Esophagus (tissue), 2 donors: Measurements from ENCODE around the gene CMIP. TPM values are rescaled to one million over a fixed set of nuclear protein-coding genes. Genes with fewer than 3 reads are reported as not detected.

ENCODE experiments used
- H3K27ac ChIP-seq, 2 donors: one replicate each; pipeline ENCODE4 v1.5.1; 2013; ENCODE audit warnings: low read depth in 2 of 2, mild to moderate bottlenecking in 2 of 2, inconsistent platforms in 1 of 2, low read length in 1 of 2, moderate library complexity in 1 of 2
- H3K27me3 ChIP-seq, 2 donors: one replicate each; pipeline ENCODE4 v1.6.1; 2013; ENCODE audit warnings: low read length in 2 of 2, control low read depth in 1 of 2, mild to moderate bottlenecking in 1 of 2; ENCODE audit not compliant: insufficient read depth in 2 of 2, control insufficient read depth in 1 of 2
- H3K36me3 ChIP-seq, 2 donors: one replicate each; pipeline ENCODE4 v1.6.1; 2013; ENCODE audit warnings: low read length in 1 of 2; ENCODE audit not compliant: control insufficient read depth in 2 of 2, insufficient read depth in 2 of 2
- H3K4me1 ChIP-seq, 2 donors: one replicate each; pipeline ENCODE4 v1.6.1; 2013; ENCODE audit warnings: low read length in 1 of 2; ENCODE audit not compliant: control insufficient read depth in 2 of 2, insufficient read depth in 2 of 2
- H3K4me3 ChIP-seq, 2 donors: one replicate each; pipeline ENCODE4 v1.5.1; 2013; ENCODE audit warnings: low read length in 2 of 2, mild to moderate bottlenecking in 2 of 2, low read depth in 1 of 2, moderate library complexity in 1 of 2
- H3K9me3 ChIP-seq, 2 donors: one replicate each; pipeline ENCODE4 v1.6.1; 2013; ENCODE audit warnings: mild to moderate bottlenecking in 2 of 2, low read depth in 1 of 2, low read length in 1 of 2, moderate library complexity in 1 of 2; ENCODE audit not compliant: control insufficient read depth in 2 of 2, insufficient read depth in 1 of 2
- WGBS, 2 donors: extraction: QIAGEN DNeasy Blood & Tissue Kit; methylation state at CpG; one replicate each; pipeline ENCODE4 v1.1.7; 2013; 5-methylcytosine and 5-hydroxymethylcytosine counted together
- polyA plus RNA-seq, 2 donors: library from polyadenylated mRNA; stranded (reverse); fragments of 200-250 nt; gene quantifications; one replicate each; pipeline ENCODE4 v1.2.3, GENCODE V29; 2013
- donor health status: healthy with polysubstance abuse.
- donor health status: Bipolar disorder and iron deficiency.

CMIP gene
- polyA plus RNA-seq, 2 donors = 16.9 to 19.3 TPM

DNA sequence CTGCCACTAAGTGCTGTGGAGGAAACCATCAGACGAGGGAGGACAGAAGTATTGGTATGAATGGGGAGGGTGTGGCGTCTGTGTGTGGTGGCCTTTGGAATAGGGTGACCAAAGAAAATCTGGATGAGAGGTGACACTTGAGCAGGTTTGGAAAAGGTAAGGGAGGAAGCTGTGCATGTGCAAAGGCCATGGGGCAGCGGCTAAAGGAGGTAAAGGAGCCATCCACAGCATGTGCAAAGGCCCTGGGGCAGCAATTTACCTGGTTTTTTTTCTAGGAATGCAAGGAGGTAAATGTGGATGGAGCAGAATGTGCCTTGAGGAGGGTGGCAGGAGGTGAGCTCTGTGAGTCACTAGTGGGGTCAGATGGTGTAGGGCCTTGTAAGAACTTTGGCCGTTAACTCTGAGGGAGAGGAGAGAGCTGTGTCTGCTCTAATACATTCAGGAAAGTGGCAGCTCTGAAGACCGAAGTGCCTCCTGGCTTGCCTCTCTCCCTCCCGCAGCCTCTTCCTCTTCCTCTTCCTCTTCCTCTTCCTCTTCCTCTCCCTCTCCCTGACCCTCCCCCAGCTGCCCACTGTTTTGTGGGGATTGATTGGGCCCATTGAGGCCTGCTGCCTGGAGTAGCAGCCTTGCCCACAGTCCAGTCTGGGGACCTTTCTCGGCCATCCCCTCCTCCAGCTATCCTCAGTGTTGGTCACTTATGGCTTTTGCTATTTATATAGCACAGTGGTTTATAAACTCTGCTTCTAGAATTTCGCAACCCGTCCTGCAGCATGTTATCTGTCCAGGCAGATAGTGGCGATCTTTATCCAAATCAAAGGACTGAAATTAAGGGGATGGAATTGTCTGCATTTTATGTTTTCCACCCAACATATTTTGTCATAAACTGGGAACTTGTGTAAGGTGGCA lies 38.7 kb downstream of the CMIP start:
- H3K4me1 ChIP-seq = peaks cover 8 to 18% of the 10 kb centered on the region in 2 donors
- H3K27ac ChIP-seq = peak overlapping the region in 1 of 2 donors; percentile 8
- H3K36me3 ChIP-seq = peaks cover 0 to 13% of the 10 kb centered on the region in 2 donors

DNA sequence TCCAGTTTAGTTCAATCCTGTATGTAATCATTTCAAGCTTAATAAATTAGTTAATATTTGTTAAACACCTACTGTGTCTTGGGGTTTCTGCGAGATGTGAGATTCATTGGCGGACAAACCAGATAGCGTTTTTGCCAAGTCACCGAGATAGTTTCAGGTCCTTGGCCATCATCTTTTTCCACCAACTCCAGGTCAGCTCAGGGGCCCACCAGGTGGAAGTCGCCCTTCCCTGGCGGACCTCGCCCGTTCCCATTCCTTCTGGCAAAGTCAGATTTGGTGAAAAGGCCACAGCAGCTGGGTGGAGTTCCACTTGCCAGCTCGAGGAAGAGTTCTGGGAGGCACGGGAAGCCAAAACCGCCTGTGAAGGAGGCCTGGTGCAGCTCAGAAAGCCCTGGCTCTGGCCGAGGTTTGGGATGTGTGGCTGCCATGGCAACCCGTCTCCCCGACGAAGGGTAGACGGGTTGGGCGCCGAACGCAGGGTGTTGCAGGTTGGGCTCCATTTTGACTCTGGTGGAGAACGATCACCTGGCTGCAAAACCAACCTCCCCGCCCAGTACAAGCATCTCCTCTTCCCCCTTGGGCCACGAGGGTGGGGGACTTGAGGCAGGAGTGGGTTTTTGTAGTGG lies 39.5 kb downstream of the CMIP start:
- Histone ChIP-seq H3K9me3 (no peaks in the 10 kb centered on the region), H3K4me1 (peaks cover 8 to 19% of the 10 kb centered on the region in 2 donors), H3K36me3 (peaks cover 0 to 9% of the 10 kb centered on the region in 2 donors), H3K27me3 (no peaks in the 10 kb centered on the region), H3K27ac (peak overlapping the region in 1 of 2 donors; percentile 22), H3K4me3 (no peak overlapping the region)
- WGBS, 2 donors = 84 to 90% methylated on average over 22 of the region's 22 CpGs

More for the DNA sequence above, 38.7 kb downstream of the CMIP start:
- Histone ChIP-seq H3K4me3 (no peak overlapping the region), H3K9me3 (no peaks in the 10 kb centered on the region), H3K27me3 (no peaks in the 10 kb centered on the region)
- 78 to 90% methylated on average over 9 to 10 of the region's 10 CpGs for WGBS, 2 donors

DNA sequence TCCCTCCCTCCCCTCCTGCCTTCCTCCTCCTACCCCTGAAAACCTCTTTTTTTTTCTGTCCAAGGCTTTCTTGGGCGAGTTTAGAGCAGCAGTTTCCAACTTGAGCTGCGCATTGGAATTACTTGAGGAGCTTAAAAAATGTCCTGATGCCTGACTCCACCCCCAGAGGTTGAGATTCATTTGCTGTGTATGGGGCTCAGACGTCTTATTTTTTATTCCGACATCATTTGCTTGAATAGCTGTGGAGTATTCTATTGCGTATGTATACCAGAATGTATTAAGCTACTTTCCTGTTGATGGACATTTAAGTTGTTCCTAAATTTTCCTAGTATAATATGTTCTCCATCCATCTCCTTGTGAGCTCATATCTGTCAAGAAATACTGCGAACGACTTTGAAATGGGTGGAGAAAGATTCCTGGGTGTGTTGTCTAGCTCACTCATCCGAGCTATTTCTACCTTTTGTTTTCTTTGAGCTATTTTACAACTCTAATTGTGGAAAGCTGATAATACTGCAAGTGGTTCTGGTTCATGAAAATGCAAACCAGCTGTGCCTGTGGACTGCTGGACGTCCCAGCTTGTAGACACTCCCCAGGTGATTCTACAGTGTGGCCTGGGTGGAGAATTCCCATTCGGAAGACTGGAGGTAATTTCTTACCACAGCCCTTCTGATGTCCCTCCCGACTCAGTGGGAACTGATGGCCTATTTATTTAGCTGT lies 40.5 kb downstream of the CMIP start:
- H3K36me3 ChIP-seq = peaks cover 0 to 6% of the 10 kb centered on the region in 2 donors
- H3K27ac ChIP-seq = peak overlapping the region in 1 of 2 donors; percentile 40
- 62 to 65% methylated on average over 11 of the region's 11 CpGs for WGBS, 2 donors

DNA sequence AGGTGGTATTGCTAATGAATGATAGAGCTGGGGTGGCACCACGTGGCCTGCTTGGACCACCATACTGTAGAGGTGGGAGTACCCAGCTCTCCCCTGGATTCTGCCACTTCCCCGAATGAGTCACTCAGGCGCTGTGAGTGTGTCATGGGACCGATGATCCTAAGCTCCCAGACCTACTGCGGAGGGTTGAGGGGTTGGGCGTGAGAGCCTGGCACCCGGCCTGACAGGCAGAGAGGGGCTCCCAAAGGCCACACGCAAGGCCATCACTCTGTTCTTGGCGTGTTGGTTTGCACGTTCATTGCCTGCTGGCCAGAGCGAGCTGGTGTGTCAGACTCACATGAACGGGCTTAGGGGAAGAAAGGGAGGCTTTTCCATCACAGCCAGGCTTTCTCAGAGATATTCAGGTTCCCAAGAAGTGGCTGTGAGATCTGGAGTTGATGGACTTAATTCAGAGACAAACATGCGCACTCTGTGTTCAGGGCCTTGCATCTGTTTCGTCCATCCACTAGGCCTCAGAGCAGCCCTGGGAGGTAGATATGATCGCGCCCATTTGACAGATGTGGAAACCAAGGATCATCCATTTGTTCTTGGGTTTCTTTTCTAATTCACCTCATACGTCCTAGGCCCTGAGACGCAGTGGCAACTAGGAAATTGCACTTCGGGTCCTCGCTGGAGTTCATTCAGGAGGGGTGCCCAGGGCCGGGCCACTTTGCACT lies 41.4 kb downstream of the CMIP start:
- H3K27ac ChIP-seq = peak overlapping the region in 1 of 2 donors; percentile 40
- no peak overlapping the region for H3K4me3 ChIP-seq
- WGBS, 2 donors = 86 to 89% methylated on average over 21 of the region's 21 CpGs
- H3K9me3 ChIP-seq = no peaks in the 10 kb centered on the region
- no peaks in the 10 kb centered on the region for H3K27me3 ChIP-seq
- H3K36me3 ChIP-seq = peaks cover 0 to 6% of the 10 kb centered on the region in 2 donors
- peaks cover 14 to 21% of the 10 kb centered on the region in 2 donors for H3K4me1 ChIP-seq

More for the DNA sequence above, 40.5 kb downstream of the CMIP start:
- H3K9me3 ChIP-seq = no peaks in the 10 kb centered on the region
- no peak overlapping the region for H3K4me3 ChIP-seq
- H3K27me3 ChIP-seq = no peaks in the 10 kb centered on the region
- H3K4me1 ChIP-seq = peaks cover 14 to 19% of the 10 kb centered on the region in 2 donors

DNA sequence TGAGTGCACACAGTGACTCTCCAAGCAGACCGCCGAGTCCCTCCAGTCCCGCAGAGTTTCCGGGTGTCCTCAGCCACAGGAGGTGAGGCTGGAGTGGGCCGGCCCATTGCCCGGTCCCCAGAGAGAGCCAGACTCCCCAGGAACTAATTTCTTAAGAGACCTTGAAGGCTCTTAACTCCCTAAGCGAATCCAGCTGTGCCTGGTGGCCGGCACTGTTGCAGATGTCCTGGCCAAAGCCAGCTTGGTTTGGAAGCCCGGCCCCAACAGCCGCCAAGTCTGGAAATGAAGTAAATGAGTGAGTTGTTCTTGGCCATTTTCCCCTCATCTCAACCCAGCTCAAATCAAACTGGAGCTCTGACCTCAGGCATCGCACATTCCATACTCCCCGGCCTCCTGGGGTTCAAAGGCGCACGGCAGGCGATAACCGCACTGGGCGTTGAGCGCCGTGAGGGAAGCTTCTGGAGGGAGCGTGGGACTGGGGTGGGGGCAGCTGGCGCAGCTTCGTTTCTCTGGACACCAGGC lies 42.0 kb downstream of the CMIP start:
- H3K27me3 ChIP-seq = no peaks in the 10 kb centered on the region
- 76% methylated on average over 22 of the region's 22 CpGs for WGBS, 2 donors
- H3K9me3 ChIP-seq = no peaks in the 10 kb centered on the region
- peaks cover 0 to 6% of the 10 kb centered on the region in 2 donors for H3K36me3 ChIP-seq
- H3K4me1 ChIP-seq = peaks cover 14 to 23% of the 10 kb centered on the region in 2 donors
- no peak overlapping the region for H3K4me3 ChIP-seq
- H3K27ac ChIP-seq = no peak overlapping the region

DNA sequence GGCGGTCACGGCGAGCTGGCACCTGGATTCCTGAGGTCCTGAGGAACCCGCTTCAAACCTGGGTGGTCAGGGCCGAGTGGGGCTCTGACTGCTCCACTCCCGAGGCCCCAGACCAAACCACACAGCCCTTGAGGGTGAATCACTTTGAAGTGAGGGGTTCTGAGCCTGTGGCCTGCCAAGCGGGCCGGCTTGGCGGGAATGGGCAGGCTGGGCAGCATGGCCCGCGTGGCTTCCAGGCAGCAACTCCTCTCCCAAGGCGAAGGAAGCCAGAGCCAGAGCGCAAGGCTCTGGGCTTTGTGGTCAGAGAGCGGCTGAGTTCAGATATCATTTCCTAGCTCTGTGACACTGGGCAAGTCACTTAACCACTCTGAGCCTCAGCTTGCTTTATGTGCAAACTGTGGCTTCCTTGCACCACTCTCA lies 42.7 kb downstream of the CMIP start:
- no peaks in the 10 kb centered on the region for H3K27me3 ChIP-seq
- 84 to 87% methylated on average over 14 of the region's 14 CpGs for WGBS, 2 donors
- H3K36me3 ChIP-seq = peaks cover 0 to 6% of the 10 kb centered on the region in 2 donors
- no peak overlapping the region for H3K27ac ChIP-seq
- H3K4me3 ChIP-seq = no peak overlapping the region
- H3K9me3 ChIP-seq = no peaks in the 10 kb centered on the region
- H3K4me1 ChIP-seq = peaks cover 12 to 24% of the 10 kb centered on the region in 2 donors

DNA sequence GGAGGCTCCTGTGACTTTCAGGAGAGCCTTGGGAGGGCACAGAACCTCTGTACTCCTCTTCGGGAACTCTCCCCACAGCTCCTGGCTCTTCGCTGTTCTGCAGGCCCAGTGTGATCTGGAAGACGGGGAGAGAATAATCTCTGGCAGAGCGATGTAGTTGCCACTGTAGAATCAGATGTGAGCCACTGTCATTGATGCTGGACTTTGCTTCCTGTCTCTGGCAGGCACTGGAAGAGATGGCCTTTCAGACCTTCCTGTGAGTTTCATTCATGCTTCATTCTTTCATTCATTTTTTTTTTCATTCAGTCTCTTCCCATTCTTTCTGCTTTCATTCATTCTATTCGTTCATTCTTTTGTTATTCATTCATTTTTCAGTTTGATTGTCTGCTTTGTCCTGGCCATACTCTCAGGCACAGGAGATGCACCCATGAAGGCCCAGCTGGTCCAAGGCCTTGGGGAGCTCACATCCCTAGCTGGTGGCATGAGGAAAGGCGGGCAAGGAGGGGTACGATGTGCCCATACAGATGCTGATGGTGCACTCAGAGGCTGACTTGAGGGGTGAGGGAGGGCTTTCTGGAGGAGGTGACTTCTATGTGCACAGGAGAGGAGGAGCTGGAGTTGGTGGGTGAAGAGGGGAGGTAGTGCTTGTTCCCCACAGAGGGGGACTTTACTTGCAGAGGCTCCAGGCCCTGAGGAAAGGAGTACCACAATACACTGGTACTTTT lies 44.2 kb downstream of the CMIP start:
- Histone ChIP-seq H3K27me3 (no peaks in the 10 kb centered on the region), H3K4me1 (peaks cover 11 to 31% of the 10 kb centered on the region in 2 donors), H3K4me3 (no peak overlapping the region), H3K27ac (no peak overlapping the region), H3K9me3 (no peaks in the 10 kb centered on the region), H3K36me3 (peaks cover 0 to 4% of the 10 kb centered on the region in 2 donors)
- WGBS, 2 donors = 86 to 89% methylated on average over 7 of the region's 7 CpGs

DNA sequence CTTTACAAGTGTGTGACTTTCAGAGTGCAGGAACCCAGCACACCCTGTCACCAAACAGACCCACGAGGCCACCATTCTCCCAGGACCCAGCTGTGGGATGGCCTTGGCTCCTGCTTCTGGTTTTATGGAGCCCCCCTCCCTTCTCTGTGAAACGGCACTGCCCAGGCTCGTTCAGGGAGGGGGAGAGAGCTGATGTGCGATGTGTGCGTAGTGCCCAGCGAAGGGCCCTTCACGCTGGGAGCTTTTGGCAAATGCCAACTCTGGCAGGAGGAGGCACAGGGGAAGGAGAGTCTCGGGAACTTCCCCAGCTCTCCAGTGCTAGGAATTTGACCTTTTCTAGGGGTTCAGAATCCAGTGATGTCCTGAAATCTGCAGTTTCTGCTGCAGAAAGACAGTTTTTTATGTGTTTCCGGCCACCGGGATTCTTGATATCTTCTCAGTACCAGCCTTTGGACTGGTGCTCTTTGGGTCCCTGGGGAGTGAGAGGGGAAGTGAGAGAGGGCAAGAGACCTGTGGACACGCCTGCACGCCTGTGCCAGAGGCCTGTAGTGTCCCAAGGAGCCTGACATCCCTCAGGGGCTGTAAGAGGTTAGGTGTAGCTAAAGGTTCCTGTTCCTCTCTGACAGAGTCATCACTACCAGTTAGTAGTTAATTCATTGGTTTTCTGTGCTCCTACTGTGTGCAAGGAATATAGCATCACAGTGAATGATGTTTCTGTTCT lies 45.1 kb downstream of the CMIP start:
- Histone ChIP-seq H3K4me3 (no peak overlapping the region), H3K36me3 (peaks cover 0 to 4% of the 10 kb centered on the region in 2 donors), H3K9me3 (no peaks in the 10 kb centered on the region), H3K4me1 (peaks cover 11 to 33% of the 10 kb centered on the region in 2 donors), H3K27me3 (no peaks in the 10 kb centered on the region), H3K27ac (no peak overlapping the region)
- WGBS, 2 donors = 59 to 60% methylated on average over 12 of the region's 12 CpGs
